ENCODE results near the gene KCNE2.

Gene KCNE2

GRCh38 chr21:34353182-34353581, 10.6 kb upstream of the KCNE2 start:
- no peak for TF ChIP-seq CTCF (IDR thresholded peaks at IDR 0.05; ENCODE audit: insufficient read depth, low read length, poor library complexity, severe bottlenecking)
- Histone ChIP-seq H3K27me3 (replicated peaks; ENCODE audit: control insufficient read depth, insufficient read depth, low read length) (no peaks in the 10 kb centered on the region; the same call in 1 of the 2 replicates), H3K4me3 (replicated peaks; ENCODE audit: low read depth, low read length) (no peak overlapping the region), H3K36me3 (ENCODE audit: control insufficient read depth, insufficient read depth, low read length) (no peaks in the 10 kb centered on the region)
- no peak for DNase-seq (ENCODE audit: extremely low read depth, insufficient read length)

- no peak overlapping the region for H3K4me3 ChIP-seq (replicated peaks; ENCODE audit: low read depth, low read length)
- H3K27me3 ChIP-seq (replicated peaks; ENCODE audit: control insufficient read depth, insufficient read depth, low read length): no peaks in the 10 kb centered on the region; the same call in 1 of the 2 replicates
- no peak for DNase-seq (ENCODE audit: extremely low read depth, insufficient read length)
- H3K36me3 ChIP-seq (ENCODE audit: control insufficient read depth, insufficient read depth, low read length): no peaks in the 10 kb centered on the region
- no peak for TF ChIP-seq CTCF (IDR thresholded peaks at IDR 0.05; ENCODE audit: insufficient read depth, low read length, poor library complexity, severe bottlenecking)
These were observed 9.0 kb upstream of the KCNE2 start for GRCh38 chr21:34354836-34355235.

GRCh38 chr21:34355570-34355969, 8.2 kb upstream of the KCNE2 start:
- TF ChIP-seq CTCF (IDR thresholded peaks at IDR 0.05; ENCODE audit: insufficient read depth, low read length, poor library complexity, severe bottlenecking): no peak
- H3K4me3 ChIP-seq (replicated peaks; ENCODE audit: low read depth, low read length): no peak overlapping the region
- no peaks in the 10 kb centered on the region for H3K36me3 ChIP-seq (ENCODE audit: control insufficient read depth, insufficient read depth, low read length)
- no peak for DNase-seq (ENCODE audit: extremely low read depth, insufficient read length)
- no peaks in the 10 kb centered on the region; the same call in 1 of the 2 replicates for H3K27me3 ChIP-seq (replicated peaks; ENCODE audit: control insufficient read depth, insufficient read depth, low read length)

- Histone ChIP-seq H3K27me3 (replicated peaks; ENCODE audit: control insufficient read depth, insufficient read depth, low read length) (no peaks in the 10 kb centered on the region; the same call in 1 of the 2 replicates), H3K4me3 (replicated peaks; ENCODE audit: low read depth, low read length) (no peak overlapping the region), H3K36me3 (ENCODE audit: control insufficient read depth, insufficient read depth, low read length) (no peaks in the 10 kb centered on the region)
- no peak for TF ChIP-seq CTCF (IDR thresholded peaks at IDR 0.05; ENCODE audit: insufficient read depth, low read length, poor library complexity, severe bottlenecking)
- no peak for DNase-seq (ENCODE audit: extremely low read depth, insufficient read length)
These were observed 5.9 kb upstream of the KCNE2 start for GRCh38 chr21:34357889-34358288.

GRCh38 chr21:34358866-34359265, 4.9 kb upstream of the KCNE2 start:
- H3K27me3 ChIP-seq (replicated peaks; ENCODE audit: control insufficient read depth, insufficient read depth, low read length): no peaks in the 10 kb centered on the region; the same call in 1 of the 2 replicates
- no peaks in the 10 kb centered on the region for H3K36me3 ChIP-seq (ENCODE audit: control insufficient read depth, insufficient read depth, low read length)
- no peak overlapping the region for H3K4me3 ChIP-seq (replicated peaks; ENCODE audit: low read depth, low read length)
- no peak for TF ChIP-seq CTCF (IDR thresholded peaks at IDR 0.05; ENCODE audit: insufficient read depth, low read length, poor library complexity, severe bottlenecking)
- no peak for DNase-seq (ENCODE audit: extremely low read depth, insufficient read length)
